K562 (cell line): ENCODE results near the gene MYCBPAP. TPM values are rescaled to one million over a fixed set of nuclear protein-coding genes. Genes with fewer than 3 reads are reported as not detected.
A peak's percentile ranks its signal among the peaks of the same experiment; 100 is the strongest.

ENCODE experiments used
- ATAC-seq: fragments of 200-7000 bp; cut with Tn5 transposase; 3 replicates; pipeline ENCODE4 v1.9.1; 2020; ENCODE audit warnings: moderate library complexity
- BruUV-seq: library from RNA; stranded (reverse); fragments of 400-500 nt; replicated peaks from 2 replicates; lab custom pipeline; 2021; lab: Mats Ljungman, UMichigan
- CTCF ChIA-PET: fragments of 300-600 bp; formaldehyde crosslinking; extraction: SDS; loops from one replicate; lab custom pipeline; 2021; ENCODE audit warnings: low intra/inter-chr PET ratio; lab: Yijun Ruan, JAX
- POLR2A ChIA-PET: fragments of 300-600, 350-650 bp; sonication (Branson Sonifier 250); formaldehyde crosslinking; extraction: SDS; loops from one replicate; lab custom pipeline; 2021; ENCODE audit warnings: antibody characterized with exemption, inconsistent platforms; lab: Yijun Ruan, JAX
- DNase-seq, 4 experiments: peaks; one replicate each; pipeline versions ENCODE4 v3.0.0 to v3.0.0-alpha.2; 2011 to 2018; ENCODE audit warnings: low spot score in 3 of 4, mixed read lengths in 3 of 4; ENCODE audit errors: extremely low read depth in 1 of 4
- FAIRE-seq: peaks from 2 replicates; lab custom pipeline; 2011; peaks lifted over from hg19 to GRCh38; lab: Jason Lieb, UNC
- H2AFZ ChIP-seq: 2 replicates; pipeline ENCODE4 v1.6.0; 2011; ENCODE audit warnings: low read depth, low read length, control low read depth, inconsistent platforms
- H3K27ac ChIP-seq: fragments of 200-600 bp; 3 replicates; pipeline ENCODE4 v1.8.0; 2011; ENCODE audit warnings: low read depth, mild to moderate bottlenecking, control low read depth, inconsistent platforms, low read length, moderate library complexity, mixed read lengths; ENCODE audit errors: extremely low read depth
- H3K27me3 ChIP-seq, 2 experiments: fragments of 300-600 bp in 1 of 2; 2 replicates in 1 of 2; 3 replicates in 1 of 2; pipeline versions ENCODE4 v1.6.0 to v1.8.0; 2011; ENCODE audit warnings: inconsistent platforms in 2 of 2, low read length in 2 of 2, mild to moderate bottlenecking in 1 of 2, mixed read lengths in 1 of 2, moderate library complexity in 1 of 2; ENCODE audit not compliant: control insufficient read depth in 2 of 2, insufficient read depth in 2 of 2
- H3K36me3 ChIP-seq: fragments of 300-600 bp; 3 replicates; pipeline ENCODE4 v1.8.0; 2011; ENCODE audit warnings: mild to moderate bottlenecking, low read length, inconsistent platforms; ENCODE audit not compliant: control insufficient read depth, insufficient read depth
- H3K4me1 ChIP-seq, 2 experiments: fragments of 200-600 bp in 1 of 2; replicated peaks in 1 of 2; 2 replicates in 1 of 2; 3 replicates in 1 of 2; pipeline versions ENCODE4 v1.5.1 to v1.8.0; 2011; ENCODE audit warnings: inconsistent platforms in 2 of 2, low read length in 2 of 2, mild to moderate bottlenecking in 1 of 2, mixed read lengths in 1 of 2, moderate library complexity in 1 of 2; ENCODE audit not compliant: control insufficient read depth in 2 of 2, insufficient read depth in 2 of 2
- H3K4me2 ChIP-seq: 2 replicates; pipeline ENCODE4 v1.6.1; 2011; ENCODE audit warnings: low read length, control low read depth, inconsistent platforms, mixed read lengths; ENCODE audit not compliant: insufficient read depth
- H3K4me3 ChIP-seq: fragments of 200-600 bp; sonication (generic), shearing (Covaris generic); 2 replicates; pipeline ENCODE4 v1.5.1; 2016; ENCODE audit warnings: control low read depth, inconsistent platforms
- H3K79me2 ChIP-seq: fragments of 200-600 bp; 3 replicates; pipeline ENCODE4 v1.8.0; 2011; ENCODE audit warnings: low read length, inconsistent platforms; ENCODE audit not compliant: control insufficient read depth, insufficient read depth
- H3K9ac ChIP-seq, 2 experiments: 2 replicates each; pipeline versions ENCODE4 v1.6.0 to v1.6.1; 2011; ENCODE audit warnings: low read depth in 2 of 2, low read length in 2 of 2, control low read depth in 1 of 2, inconsistent platforms in 1 of 2, mild to moderate bottlenecking in 1 of 2, mixed read lengths in 1 of 2; ENCODE audit not compliant: insufficient read depth in 1 of 2
- H3K9me1 ChIP-seq: one replicate; pipeline ENCODE4 v1.6.0; 2011; ENCODE audit warnings: inconsistent platforms, mild to moderate bottlenecking, low read length, moderate library complexity; ENCODE audit not compliant: control insufficient read depth, insufficient read depth
- H3K9me3 ChIP-seq: replicated peaks from 2 replicates; pipeline ENCODE4 v1.5.1; 2011; ENCODE audit warnings: low read depth, low read length, inconsistent platforms; ENCODE audit not compliant: control insufficient read depth, insufficient read depth
- H4K20me1 ChIP-seq: replicated peaks from 2 replicates; pipeline ENCODE4 v1.6.1; 2011; ENCODE audit warnings: low read length, inconsistent platforms, mixed read lengths; ENCODE audit not compliant: control insufficient read depth, insufficient read depth
- CREM ChIP-seq: IDR thresholded peaks from 2 replicates; pipeline ENCODE4 v1.6.1; 2014; ENCODE audit warnings: antibody characterized with exemption, low read depth
- NFE2 ChIP-seq: IDR thresholded peaks from 2 replicates; pipeline ENCODE4 v1.6.1; 2014; ENCODE audit warnings: antibody characterized with exemption, low read depth
- YY1 ChIP-seq, 3 experiments: IDR thresholded peaks; 2 replicates each; pipeline ENCODE4 v1.6.1; 2011; ENCODE audit warnings: low read length in 2 of 3, mild to moderate bottlenecking in 2 of 3, moderate library complexity in 2 of 3, borderline replicate concordance in 1 of 3, control low read depth in 1 of 3, low read depth in 1 of 3; ENCODE audit not compliant: insufficient read depth in 3 of 3, insufficient replicate concordance in 2 of 3, control insufficient read depth in 1 of 3, insufficient read length in 1 of 3; ENCODE audit errors: extremely low read depth in 1 of 3
- ZHX1 ChIP-seq: fragments of 150-350 bp; conservative IDR thresholded peaks from 2 replicates; pipeline ENCODE4 v1.6.1; 2014; ENCODE audit warnings: low read length
- WGBS: fragments of 100-300 bp; shearing (Covaris generic); methylation state at CpG from one replicate; pipeline ENCODE4 v1.1.6; 2016; ENCODE audit warnings: low coverage, mixed read lengths; ENCODE audit not compliant: insufficient coverage; ENCODE audit errors: missing lambda C conversion rate; 5-methylcytosine and 5-hydroxymethylcytosine counted together
- in situ Hi-C: fragments of 300-500 bp; cut with MboI; formaldehyde crosslinking; loops from 4 replicates; pipeline ENCODE4 v1.15.0; 2018; ENCODE audit warnings: inconsistent platforms, mixed read lengths
- intact Hi-C: fragments of 100-400 bp; cut with micrococcal nuclease; formaldehyde crosslinking; loops from 2 replicates; pipeline ENCODE4 v1.14.2; 2022
- polyA plus RNA-seq, 8 experiments: library from polyadenylated mRNA; depleted of rRNA in 4 of 8; stranded (reverse) in 5 of 8; unstranded in 3 of 8; fragments of >200 nt; fragmentation: Nextera tagmentation in 2 of 8; fragmentation: Illumina TruSeq in 1 of 8; extraction: Ambion mirVana in 2 of 8; extraction: Trizol in 1 of 8; gene quantifications; 2 replicates each; pipeline versions ENCODE4 v1.2.1 to v1.2.3, GENCODE V29; 2011 to 2014; ENCODE audit warnings: inconsistent platforms in 1 of 8, missing spikeins in 1 of 8
- total RNA-seq, 7 experiments: library from RNA; depleted of rRNA in 6 of 7; stranded (reverse); fragments of >200 nt in 6 of 7; fragmentation: Illumina TruSeq in 2 of 7; extraction: Trizol in 2 of 7; gene quantifications; 2 replicates each; pipeline versions ENCODE4 v1.2.1 to v1.2.3, GENCODE V29; 2011 to 2021; ENCODE audit warnings: low replicate concordance in 1 of 7
- TF ChIP-seq, protein P1 (sequence below): sonication (generic); formaldehyde crosslinking; IDR thresholded peaks from 2 replicates; pipeline ENCODE4 v1.8.1; 2023; ENCODE audit warnings: missing genetic modification reagents, mild to moderate bottlenecking, borderline replicate concordance
- TF ChIP-seq, protein P2 (sequence below): fragments of 450-650 bp; IDR thresholded peaks from 2 replicates; pipeline ENCODE4 v1.7.1; 2018; ENCODE audit warnings: mild to moderate bottlenecking, low read depth; ENCODE audit not compliant: partially characterized antibody

Gene MYCBPAP
- total and polyA plus RNA-seq, 9 of the 15 experiments (the other 6 are each of a cell fraction or from before 2014, with no cell fraction given): not detected

- WGBS: 25% methylated on average over 31 of the region's 32 CpGs
- Histone ChIP-seq H3K4me2 (no peak overlapping the region), H3K9ac (no peak overlapping the region; a peak in 1 of 4 replicates), H2AFZ (no peak overlapping the region), H3K27me3 (peaks cover 3 to 34% of the 10 kb centered on the region in 2 experiments; a peak in 2 of 5 replicates), H3K9me1 (no peaks in the 10 kb centered on the region), H3K27ac (no peak overlapping the region), H3K4me3 (no peak overlapping the region), H3K36me3 (no peaks in the 10 kb centered on the region), H3K9me3 (no peaks in the 10 kb centered on the region), H4K20me1 (no peaks in the 10 kb centered on the region; the same call in 1 of the 2 replicates), H3K79me2 (no peaks in the 10 kb centered on the region), H3K4me1 (peaks cover 6 to 43% of the 10 kb centered on the region in 2 experiments; a peak in 4 of 5 replicates)
- ChIA-PET CTCF (interaction anchor here (0.6 to 1.9 kb wide), 6 partner anchors 62 to 145 kb away, joined by 3 to 7 read pairs (median 4); no protein-coding TSS in a partner anchor), POLR2A (interaction anchor here (0.5 to 1.3 kb wide), 10 partner anchors 9 to 309 kb away, joined by 3 to 7 read pairs (median 3); partner anchors contain the start of gene CACNA1G)
- FAIRE-seq (peak; percentile 91), DNase-seq (peak; percentile 73 to 87 (median 75)), ATAC-seq (peak; percentile 90)
- intact Hi-C loops: loop anchor here (1.0 to 2.0 kb wide), 3 partner anchors 76 to 144 kb away; no protein-coding TSS in a partner anchor
- no TSS peak for BruUV-seq
- in situ Hi-C loops: no loop called here
- TF ChIP-seq, protein P1, sequence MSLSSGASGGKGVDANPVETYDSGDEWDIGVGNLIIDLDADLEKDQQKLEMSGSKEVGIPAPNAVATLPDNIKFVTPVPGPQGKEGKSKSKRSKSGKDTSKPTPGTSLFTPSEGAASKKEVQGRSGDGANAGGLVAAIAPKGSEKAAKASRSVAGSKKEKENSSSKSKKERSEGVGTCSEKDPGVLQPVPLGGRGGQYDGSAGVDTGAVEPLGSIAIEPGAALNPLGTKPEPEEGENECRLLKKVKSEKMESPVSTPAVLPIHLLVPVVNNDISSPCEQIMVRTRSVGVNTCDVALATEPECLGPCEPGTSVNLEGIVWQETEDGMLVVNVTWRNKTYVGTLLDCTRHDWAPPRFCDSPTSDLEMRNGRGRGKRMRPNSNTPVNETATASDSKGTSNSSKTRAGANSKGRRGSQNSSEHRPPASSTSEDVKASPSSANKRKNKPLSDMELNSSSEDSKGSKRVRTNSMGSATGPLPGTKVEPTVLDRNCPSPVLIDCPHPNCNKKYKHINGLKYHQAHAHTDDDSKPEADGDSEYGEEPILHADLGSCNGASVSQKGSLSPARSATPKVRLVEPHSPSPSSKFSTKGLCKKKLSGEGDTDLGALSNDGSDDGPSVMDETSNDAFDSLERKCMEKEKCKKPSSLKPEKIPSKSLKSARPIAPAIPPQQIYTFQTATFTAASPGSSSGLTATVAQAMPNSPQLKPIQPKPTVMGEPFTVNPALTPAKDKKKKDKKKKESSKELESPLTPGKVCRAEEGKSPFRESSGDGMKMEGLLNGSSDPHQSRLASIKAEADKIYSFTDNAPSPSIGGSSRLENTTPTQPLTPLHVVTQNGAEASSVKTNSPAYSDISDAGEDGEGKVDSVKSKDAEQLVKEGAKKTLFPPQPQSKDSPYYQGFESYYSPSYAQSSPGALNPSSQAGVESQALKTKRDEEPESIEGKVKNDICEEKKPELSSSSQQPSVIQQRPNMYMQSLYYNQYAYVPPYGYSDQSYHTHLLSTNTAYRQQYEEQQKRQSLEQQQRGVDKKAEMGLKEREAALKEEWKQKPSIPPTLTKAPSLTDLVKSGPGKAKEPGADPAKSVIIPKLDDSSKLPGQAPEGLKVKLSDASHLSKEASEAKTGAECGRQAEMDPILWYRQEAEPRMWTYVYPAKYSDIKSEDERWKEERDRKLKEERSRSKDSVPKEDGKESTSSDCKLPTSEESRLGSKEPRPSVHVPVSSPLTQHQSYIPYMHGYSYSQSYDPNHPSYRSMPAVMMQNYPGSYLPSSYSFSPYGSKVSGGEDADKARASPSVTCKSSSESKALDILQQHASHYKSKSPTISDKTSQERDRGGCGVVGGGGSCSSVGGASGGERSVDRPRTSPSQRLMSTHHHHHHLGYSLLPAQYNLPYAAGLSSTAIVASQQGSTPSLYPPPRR (CRISPR knock-in tag): 0 out of 2 replicates have a peak, but pooled peaks have one; percentile 32
- TF ChIP-seq ZHX1: no peak
- TF ChIP-seq YY1 (IDR thresholded peaks at IDR 0.05; ENCODE audit: borderline replicate concordance in 1 of 3, control insufficient read depth in 1 of 3, extremely low read depth in 1 of 3, insufficient read depth in 3 of 3, insufficient read length in 1 of 3, insufficient replicate concordance in 2 of 3, low read depth in 1 of 3, low read length in 2 of 3): peak in 1 of 3 experiments; percentile 40
- TF ChIP-seq CREM: peak; percentile 48; the same call in 1 of the 2 replicates
- TF ChIP-seq, protein P2, sequence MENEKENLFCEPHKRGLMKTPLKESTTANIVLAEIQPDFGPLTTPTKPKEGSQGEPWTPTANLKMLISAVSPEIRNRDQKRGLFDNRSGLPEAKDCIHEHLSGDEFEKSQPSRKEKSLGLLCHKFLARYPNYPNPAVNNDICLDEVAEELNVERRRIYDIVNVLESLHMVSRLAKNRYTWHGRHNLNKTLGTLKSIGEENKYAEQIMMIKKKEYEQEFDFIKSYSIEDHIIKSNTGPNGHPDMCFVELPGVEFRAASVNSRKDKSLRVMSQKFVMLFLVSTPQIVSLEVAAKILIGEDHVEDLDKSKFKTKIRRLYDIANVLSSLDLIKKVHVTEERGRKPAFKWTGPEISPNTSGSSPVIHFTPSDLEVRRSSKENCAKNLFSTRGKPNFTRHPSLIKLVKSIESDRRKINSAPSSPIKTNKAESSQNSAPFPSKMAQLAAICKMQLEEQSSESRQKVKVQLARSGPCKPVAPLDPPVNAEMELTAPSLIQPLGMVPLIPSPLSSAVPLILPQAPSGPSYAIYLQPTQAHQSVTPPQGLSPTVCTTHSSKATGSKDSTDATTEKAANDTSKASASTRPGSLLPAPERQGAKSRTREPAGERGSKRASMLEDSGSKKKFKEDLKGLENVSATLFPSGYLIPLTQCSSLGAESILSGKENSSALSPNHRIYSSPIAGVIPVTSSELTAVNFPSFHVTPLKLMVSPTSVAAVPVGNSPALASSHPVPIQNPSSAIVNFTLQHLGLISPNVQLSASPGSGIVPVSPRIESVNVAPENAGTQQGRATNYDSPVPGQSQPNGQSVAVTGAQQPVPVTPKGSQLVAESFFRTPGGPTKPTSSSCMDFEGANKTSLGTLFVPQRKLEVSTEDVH: no peak
- TF ChIP-seq NFE2: no peak
Observed at GRCh38 chr17:50550661-50551432, 42.6 kb downstream of the MYCBPAP start.
